SK-N-SH (cell line): ENCODE measurements around the gene ALPL.

Experiments
- EZH2phosphoT487 ChIP-seq: fragments of 200-600 bp; sonication (generic); IDR thresholded peaks from 2 replicates; pipeline ENCODE4 v1.6.1; 2017; ENCODE audit warnings: low read depth, mixed run types, mild to moderate bottlenecking, antibody characterized with exemption, moderate library complexity, borderline replicate concordance
- MAX ChIP-seq: IDR thresholded peaks from 2 replicates; pipeline ENCODE4 v1.4.0; 2012; ENCODE audit warnings: low read depth
- NFIC ChIP-seq: IDR thresholded peaks from 2 replicates; pipeline ENCODE4 v1.4.0; 2012; ENCODE audit warnings: borderline replicate concordance
- POLR2AphosphoS5 ChIP-seq: IDR thresholded peaks from 2 replicates; pipeline ENCODE4 v1.6.1; 2012; ENCODE audit warnings: low read depth, low read length
- REST ChIP-seq: IDR thresholded peaks from 2 replicates; pipeline ENCODE4 v1.6.1; 2012; ENCODE audit warnings: mild to moderate bottlenecking, low read depth, low read length, moderate library complexity
- RFX5 ChIP-seq: IDR thresholded peaks from 2 replicates; pipeline ENCODE4 v1.6.1; 2012; ENCODE audit warnings: mild to moderate bottlenecking, improper control_type of control experiment, low read length
- SIN3A ChIP-seq: IDR thresholded peaks from 2 replicates; pipeline ENCODE4 v1.6.1; 2012; ENCODE audit warnings: low read depth, mild to moderate bottlenecking, low read length, moderate library complexity, borderline replicate concordance
- TCF12 ChIP-seq: IDR thresholded peaks from 2 replicates; pipeline ENCODE4 v1.4.0; 2012
- TEAD4 ChIP-seq: IDR thresholded peaks from 2 replicates; pipeline ENCODE4 v1.4.0; 2012; ENCODE audit warnings: mild to moderate bottlenecking, borderline replicate concordance; ENCODE audit not compliant: insufficient read depth
- ZBTB33 ChIP-seq: IDR thresholded peaks from 2 replicates; pipeline ENCODE4 v1.4.0; 2012; ENCODE audit warnings: low read depth, borderline replicate concordance
- TF ChIP-seq, protein P1 (sequence below): fragments of 200-600 bp; sonication (generic); IDR thresholded peaks from 2 replicates; pipeline ENCODE4 v1.6.1; 2017; ENCODE audit warnings: antibody characterized with exemption, mild to moderate bottlenecking, moderate library complexity

- TF ChIP-seq, protein P1, sequence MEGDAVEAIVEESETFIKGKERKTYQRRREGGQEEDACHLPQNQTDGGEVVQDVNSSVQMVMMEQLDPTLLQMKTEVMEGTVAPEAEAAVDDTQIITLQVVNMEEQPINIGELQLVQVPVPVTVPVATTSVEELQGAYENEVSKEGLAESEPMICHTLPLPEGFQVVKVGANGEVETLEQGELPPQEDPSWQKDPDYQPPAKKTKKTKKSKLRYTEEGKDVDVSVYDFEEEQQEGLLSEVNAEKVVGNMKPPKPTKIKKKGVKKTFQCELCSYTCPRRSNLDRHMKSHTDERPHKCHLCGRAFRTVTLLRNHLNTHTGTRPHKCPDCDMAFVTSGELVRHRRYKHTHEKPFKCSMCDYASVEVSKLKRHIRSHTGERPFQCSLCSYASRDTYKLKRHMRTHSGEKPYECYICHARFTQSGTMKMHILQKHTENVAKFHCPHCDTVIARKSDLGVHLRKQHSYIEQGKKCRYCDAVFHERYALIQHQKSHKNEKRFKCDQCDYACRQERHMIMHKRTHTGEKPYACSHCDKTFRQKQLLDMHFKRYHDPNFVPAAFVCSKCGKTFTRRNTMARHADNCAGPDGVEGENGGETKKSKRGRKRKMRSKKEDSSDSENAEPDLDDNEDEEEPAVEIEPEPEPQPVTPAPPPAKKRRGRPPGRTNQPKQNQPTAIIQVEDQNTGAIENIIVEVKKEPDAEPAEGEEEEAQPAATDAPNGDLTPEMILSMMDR = no peak
- TF ChIP-seq ZBTB33 (no peak), SIN3A (no peak), EZH2phosphoT487 (no peak), TCF12 (no peak), TEAD4 (no peak), RFX5 (no peak), MAX (no peak), REST (no peak), POLR2AphosphoS5 (no peak), NFIC (no peak)
Observed at GRCh38 chr1:21619375-21619947, 110.2 kb downstream of the ALPL start.
